GM18517 (cell line): ENCODE measurements around the gene DTX3L.
A peak's percentile ranks its signal among the peaks of the same experiment; 100 is the strongest.

ENCODE experiments used
- ATAC-seq: cut with Tn5 transposase; IDR thresholded peaks from one replicate; pipeline ENCODE4 v1.9.1; 2021; ENCODE audit warnings: mild to moderate bottlenecking, moderate library complexity; ENCODE audit not compliant: unreplicated experiment

Gene DTX3L

DNA sequence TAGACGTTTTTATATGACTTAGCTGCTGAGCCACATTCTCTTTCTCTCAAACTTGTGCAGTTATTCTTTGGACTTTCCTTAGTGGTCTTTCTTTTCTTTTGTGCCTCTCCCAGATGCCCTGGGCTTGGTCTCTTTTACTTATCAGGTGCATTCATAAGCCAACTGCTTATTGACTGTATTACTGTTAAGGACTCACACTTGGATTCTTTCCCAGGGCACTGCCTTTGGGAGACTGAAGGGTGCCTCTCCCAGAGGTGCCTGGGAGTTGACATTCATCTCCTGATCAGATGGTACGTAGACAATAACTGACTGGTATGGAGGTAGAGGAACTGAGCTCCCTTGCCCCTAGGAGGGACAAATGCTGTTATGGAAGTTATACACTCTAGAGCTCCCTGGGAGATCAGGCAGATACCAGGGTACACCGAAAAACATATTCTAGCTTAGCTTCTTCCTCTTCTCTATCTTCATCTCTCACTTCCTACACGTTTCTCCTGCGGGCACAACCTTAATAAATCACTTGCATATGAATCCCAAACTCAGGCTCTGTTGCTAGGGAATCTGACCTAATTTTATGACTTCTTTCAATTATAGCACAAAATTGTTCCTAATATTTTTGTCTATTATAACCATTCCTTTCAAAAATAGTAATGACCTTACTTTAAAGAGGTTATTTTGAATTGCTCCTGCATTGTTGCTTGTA is 38.0 kb downstream of the DTX3L start:
- no peak for ATAC-seq

DNA sequence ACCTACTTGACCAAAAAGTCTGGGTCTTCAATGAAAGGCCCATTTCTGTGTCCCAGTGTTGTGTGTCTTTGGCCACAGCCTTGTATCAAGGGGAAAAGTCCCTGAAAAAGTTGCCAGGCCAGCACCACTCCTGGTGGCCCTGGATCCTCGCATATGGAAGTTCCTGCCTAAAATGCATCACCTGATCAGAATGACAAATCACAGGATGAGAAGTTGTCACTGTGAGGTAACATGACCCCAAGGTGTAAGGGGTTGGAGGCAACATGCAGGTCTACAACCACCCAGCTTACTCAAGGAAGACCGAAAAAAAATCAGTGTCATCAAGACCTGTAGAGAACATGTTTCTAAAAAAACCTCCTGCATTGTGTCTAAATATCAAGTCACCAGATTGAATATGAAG is 38.9 kb downstream of the DTX3L start:
- no peak for ATAC-seq

DNA sequence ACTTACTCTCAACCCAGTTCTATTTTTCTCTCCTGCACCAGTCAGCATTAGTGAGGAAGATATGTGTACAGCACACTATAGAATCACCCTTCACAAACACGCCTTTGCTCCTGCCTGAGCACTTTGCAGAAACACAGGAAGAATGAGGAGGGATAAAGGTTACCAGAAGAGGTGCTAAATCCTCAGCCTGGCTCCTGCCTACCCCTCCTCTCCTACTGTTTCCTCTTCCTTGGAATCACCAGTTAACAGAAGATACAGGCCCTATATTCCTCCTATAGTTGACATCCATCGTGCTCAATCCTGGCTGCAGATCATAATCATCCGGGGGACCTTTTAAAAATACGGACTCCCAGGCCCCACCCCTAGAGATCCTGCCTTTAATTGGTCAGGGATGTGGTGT is 42.2 kb downstream of the DTX3L start:
- ATAC-seq = no peak

DNA sequence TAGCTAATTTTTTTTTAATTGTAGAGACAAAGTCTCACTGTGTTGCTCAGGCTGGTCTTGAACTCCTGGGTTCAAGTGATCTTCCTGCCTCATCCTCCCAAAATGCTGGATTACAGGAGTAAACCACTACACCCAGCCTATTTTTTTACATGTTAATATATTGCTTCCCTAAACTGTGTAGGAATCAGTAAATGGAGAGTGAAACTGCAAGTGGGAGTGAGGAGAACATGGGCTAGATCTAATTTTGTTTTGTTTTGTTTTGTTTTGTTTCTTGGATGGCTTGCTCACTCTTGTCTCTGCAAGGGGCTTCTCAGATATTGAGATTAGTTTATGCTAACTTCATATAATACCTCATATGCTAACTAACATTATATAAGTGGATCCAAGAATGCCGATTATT is 44.8 kb downstream of the DTX3L start:
- no peak for ATAC-seq

DNA sequence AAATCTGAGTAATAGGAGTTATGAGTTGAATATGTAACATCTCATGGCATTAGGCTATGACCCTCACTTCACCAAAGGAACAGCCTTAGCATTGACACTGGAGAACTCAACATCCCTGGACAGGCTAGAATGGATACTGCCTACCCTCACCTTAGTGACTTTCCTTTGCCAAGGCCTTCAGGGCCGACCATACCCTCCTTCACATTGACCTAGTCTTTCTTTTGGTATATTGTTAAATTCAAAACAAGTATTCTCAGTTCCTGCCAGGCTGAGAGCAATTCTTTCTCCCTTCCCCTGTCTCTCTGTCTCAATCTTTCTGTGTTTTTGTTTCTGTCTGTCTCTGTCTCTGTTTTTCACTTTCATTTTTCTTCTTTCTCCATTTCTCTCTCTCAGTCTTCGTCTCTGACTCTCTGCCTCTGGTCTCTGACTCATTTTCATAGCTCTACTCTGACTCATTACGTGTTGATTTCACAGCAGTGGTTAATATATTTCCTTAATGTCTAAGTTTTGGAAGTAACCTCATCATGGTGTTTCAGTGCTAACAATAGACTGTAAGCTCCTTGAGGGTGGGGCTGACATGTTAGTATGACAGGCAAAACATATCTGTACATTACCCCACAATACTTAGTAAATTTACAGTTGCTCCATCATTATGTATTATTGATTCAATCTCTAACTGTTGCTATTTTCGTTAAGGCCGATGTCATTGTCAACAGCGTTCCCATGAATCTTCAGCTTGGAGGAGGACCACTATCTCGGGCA is 45.8 kb downstream of the DTX3L start:
- peak; percentile 99 for ATAC-seq

DNA sequence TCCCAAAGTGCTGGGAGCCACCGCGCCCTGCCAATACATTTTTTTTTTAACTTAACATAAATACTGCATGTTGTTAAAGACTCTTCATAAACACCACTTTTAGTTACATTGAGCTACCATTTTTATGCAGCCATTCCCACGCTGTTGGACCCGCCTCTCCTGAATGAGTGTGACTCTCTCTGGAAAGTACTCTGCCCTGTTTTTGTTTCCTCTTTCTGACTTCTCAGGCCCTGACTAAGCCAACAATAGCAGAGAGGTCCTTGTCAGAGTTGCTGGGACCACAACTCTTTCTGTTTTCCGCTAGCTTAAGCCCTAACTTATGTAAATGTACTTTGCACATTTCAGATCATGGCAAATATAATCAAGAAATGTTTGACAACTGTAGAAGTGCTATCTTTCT is 48.6 kb downstream of the DTX3L start:
- no peak for ATAC-seq

DNA sequence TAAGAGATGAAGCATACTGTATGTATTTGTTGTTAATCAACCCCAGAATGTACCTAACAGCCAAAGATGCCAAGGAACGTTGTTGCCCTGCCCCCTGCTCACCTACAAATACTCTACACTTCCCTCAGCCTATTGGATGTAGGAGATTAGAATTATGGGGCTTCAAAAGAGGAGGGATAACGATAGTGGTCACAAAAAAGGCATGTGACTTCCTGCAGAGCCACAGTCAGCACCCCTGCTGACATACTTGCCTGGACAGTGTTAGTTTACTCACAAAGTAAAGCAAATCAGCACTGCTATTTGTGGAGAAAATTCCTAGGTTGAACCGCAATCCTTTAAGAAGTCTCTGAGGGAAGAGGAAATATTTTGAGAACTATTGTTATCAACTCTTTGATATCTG is 51.2 kb downstream of the DTX3L start:
- no peak for ATAC-seq

DNA sequence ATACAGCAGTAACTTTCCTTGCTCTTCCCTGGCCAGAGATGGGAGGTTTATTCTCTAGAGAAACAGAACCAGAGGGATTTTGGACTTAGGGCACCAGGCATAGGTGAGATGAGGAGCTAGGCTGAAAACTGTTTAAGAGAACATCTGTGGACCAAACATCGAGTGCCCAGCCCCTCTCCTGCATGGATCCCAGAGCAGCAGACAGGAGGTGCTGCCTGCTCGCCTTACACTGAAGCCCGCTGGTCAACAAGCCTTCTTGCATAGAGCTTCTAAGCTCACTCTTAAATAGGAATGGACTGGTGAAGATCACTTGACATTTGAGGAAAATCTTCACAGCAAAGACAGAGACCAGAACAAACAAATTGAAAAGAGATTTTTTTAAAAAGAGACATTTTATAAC is 54.5 kb downstream of the DTX3L start:
- ATAC-seq = no peak

DNA sequence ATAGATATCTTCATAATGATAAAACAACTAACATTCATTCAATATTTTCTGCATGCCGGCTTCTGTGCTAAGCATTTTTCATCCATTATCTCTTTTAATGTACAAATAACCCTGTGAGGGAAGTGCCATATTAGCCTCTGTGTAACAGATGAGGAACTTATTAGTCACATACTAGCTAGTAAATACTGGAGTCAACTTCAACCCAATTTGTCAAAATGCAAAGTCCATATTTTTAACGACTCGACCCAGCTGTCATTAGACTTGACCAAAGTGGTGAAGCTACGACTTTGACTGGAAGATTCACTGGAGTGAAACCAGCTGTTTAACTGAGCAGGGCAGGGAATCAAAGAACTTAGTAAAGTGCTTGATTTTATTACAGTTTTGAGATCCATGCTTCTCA is 54.9 kb downstream of the DTX3L start:
- ATAC-seq = no peak

DNA sequence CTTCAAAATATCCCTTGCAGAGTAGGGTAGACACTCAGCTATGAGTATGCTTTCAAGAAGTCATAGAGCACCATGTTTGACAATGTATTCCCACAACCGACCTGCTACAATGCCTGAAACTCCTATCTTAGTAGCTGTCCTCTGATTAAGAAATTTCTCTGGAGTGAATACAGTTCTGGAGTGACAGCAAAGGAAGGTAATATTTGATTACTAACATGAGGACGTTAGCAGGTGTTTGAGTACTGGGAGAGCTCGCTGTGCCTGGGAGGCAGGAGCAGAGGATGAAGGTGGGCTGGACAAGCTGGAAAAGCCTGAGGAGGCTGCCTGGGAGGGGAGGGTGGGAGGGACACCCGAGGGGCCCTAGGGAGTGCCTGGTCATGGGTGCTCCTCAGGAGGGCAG is 56.3 kb downstream of the DTX3L start:
- ATAC-seq = no peak

DNA sequence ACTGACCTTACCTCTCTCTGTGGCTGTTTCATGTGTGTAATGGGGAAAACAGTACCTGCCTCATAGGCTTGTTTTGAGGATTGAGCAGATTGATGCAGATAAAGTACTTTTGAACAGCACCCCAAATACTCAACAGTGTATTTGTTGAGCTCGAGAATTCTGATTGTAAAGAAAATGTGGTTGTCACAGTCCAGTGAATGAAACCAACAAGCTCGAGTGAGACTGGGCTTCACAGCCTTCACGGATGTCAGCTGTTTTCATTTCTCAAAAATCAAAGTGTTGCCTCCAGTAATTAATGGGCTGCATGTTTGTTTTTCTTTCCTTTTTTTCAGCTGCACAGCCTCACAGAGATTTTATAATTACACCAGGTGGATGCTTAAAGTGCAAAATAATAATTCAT is 57.0 kb downstream of the DTX3L start:
- ATAC-seq = no peak

DNA sequence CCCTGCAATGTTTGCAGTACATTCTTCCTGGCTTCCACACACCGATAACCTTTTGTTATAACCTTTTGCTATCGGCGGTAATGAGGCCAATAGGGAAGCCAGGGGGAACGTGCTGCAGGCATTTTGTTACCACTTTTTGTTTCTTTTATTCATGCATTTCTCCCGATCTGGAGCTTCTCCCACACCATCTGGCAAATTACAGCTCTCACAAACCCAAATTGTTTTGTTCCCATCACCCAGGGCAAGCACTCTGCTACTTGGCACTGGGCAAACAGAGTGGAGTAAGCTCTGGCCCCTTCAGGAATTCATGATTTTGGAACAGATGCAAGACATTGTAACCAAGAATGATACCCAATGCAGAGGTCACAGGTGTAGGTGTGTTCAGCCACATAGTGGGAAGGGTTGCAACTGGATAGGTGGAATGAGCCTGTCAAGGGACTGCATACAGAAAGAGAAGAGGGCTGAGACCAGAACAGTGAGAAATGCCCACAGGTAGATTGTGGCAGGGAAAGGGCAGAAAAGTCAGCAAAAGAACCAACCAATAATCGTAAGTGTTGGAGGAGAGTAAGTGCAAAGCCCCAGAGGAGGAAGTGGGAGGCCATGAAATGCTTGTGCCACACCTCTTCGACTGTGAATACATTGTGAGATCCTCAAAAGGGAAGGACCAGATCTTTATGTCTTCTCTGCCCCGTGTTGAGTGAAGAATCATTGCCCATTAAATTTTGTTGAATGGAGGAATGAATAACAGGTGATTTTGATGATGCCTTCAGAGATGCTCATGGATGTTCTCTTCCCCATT is 59.1 kb downstream of the DTX3L start:
- ATAC-seq = no peak
